Middle frontal gyrus (tissue), 1 donor: ENCODE results near the gene MED25.

Experiments used
- DNase-seq: peaks from one replicate; pipeline ENCODE4 v3.0.0-alpha.2; 2015; ENCODE audit warnings: low spot score; ENCODE audit errors: extremely low spot score

MED25 gene

GRCh38 chr19:49817964-49818648 lies at the start of gene MED25:
Gene MED25 (plus strand): TSS chr19:49818289. CDS start chr19:49818342, 53 bp downstream.
- DNase-seq = peak; percentile 79

GRCh38 chr19:49770529-49770928 lies 47.6 kb upstream of the MED25 start:
- DNase-seq = no peak

GRCh38 chr19:49771674-49772139 lies 46.4 kb upstream of the MED25 start:
- DNase-seq = no peak

GRCh38 chr19:49772850-49773432 lies 45.1 kb upstream of the MED25 start:
- DNase-seq = no peak

- no peak for DNase-seq
Observed at GRCh38 chr19:49773663-49774350, 44.3 kb upstream of the MED25 start.

GRCh38 chr19:49774969-49775368 lies 43.1 kb upstream of the MED25 start:
- DNase-seq = no peak

GRCh38 chr19:49775742-49776370 lies 42.2 kb upstream of the MED25 start:
- no peak for DNase-seq

GRCh38 chr19:49776371-49776764 lies 41.7 kb upstream of the MED25 start:
- no peak for DNase-seq

- DNase-seq = no peak
Observed at GRCh38 chr19:49779731-49780555, 38.1 kb upstream of the MED25 start.

GRCh38 chr19:49780861-49781260 lies 37.2 kb upstream of the MED25 start:
- no peak for DNase-seq

GRCh38 chr19:49781394-49781793 lies 36.7 kb upstream of the MED25 start:
- DNase-seq = no peak

- DNase-seq = no peak
Observed at GRCh38 chr19:49782515-49782914, 35.6 kb upstream of the MED25 start.

- no peak for DNase-seq
Observed at GRCh38 chr19:49786376-49786820, 31.7 kb upstream of the MED25 start.

GRCh38 chr19:49787746-49788145 lies 30.3 kb upstream of the MED25 start:
- no peak for DNase-seq

- no peak for DNase-seq
Observed at GRCh38 chr19:49788857-49789256, 29.2 kb upstream of the MED25 start.

GRCh38 chr19:49790866-49791265 lies 27.2 kb upstream of the MED25 start:
- no peak for DNase-seq

GRCh38 chr19:49791776-49792445 lies 26.2 kb upstream of the MED25 start:
- DNase-seq = no peak

- no peak for DNase-seq
Observed at GRCh38 chr19:49792829-49793560, 25.1 kb upstream of the MED25 start.

- DNase-seq = no peak
Observed at GRCh38 chr19:49793561-49793840, 24.6 kb upstream of the MED25 start.

GRCh38 chr19:49795615-49796014 lies 22.5 kb upstream of the MED25 start:
- no peak for DNase-seq
